GM19099 (cell line): ENCODE measurements around the gene TRAF6.

Experiments
- POLR2A ChIP-seq: IDR thresholded peaks from 3 replicates; pipeline ENCODE4 v1.6.1; 2011; ENCODE audit warnings: low read depth; ENCODE audit not compliant: insufficient read length; ENCODE audit errors: extremely low read depth

TRAF6 gene

GRCh38 chr11:36453678-36454077, 56.4 kb downstream of the TRAF6 start:
- TF ChIP-seq POLR2A, result no peak

GRCh38 chr11:36452961-36453360, 57.1 kb downstream of the TRAF6 start:
- TF ChIP-seq POLR2A, result no peak

GRCh38 chr11:36452236-36452940, 57.7 kb downstream of the TRAF6 start:
- TF ChIP-seq POLR2A, result no peak

GRCh38 chr11:36451681-36452080, 58.4 kb downstream of the TRAF6 start:
- no peak for TF ChIP-seq POLR2A

GRCh38 chr11:36451045-36451444, 59.0 kb downstream of the TRAF6 start:
- TF ChIP-seq POLR2A, result no peak

- TF ChIP-seq POLR2A, result no peak
Measured at GRCh38 chr11:36450110-36450572, 59.9 kb downstream of the TRAF6 start.

GRCh38 chr11:36449561-36450096, 60.4 kb downstream of the TRAF6 start:
- TF ChIP-seq POLR2A, result no peak

GRCh38 chr11:36447947-36448346, 62.1 kb downstream of the TRAF6 start:
- TF ChIP-seq POLR2A, result no peak

- TF ChIP-seq POLR2A, result no peak
Measured at GRCh38 chr11:36447514-36447913, 62.6 kb downstream of the TRAF6 start.

GRCh38 chr11:36446135-36446534, 63.9 kb downstream of the TRAF6 start:
- TF ChIP-seq POLR2A, result no peak

GRCh38 chr11:36443661-36444060, 66.4 kb downstream of the TRAF6 start:
- no peak for TF ChIP-seq POLR2A

GRCh38 chr11:36441610-36442208, 68.4 kb downstream of the TRAF6 start:
- TF ChIP-seq POLR2A, result no peak

- TF ChIP-seq POLR2A, result no peak
Measured at GRCh38 chr11:36438126-36438525, 71.9 kb downstream of the TRAF6 start.

GRCh38 chr11:36437413-36437812, 72.7 kb downstream of the TRAF6 start:
- TF ChIP-seq POLR2A, result no peak
